Activated T-helper 2 cell treated with anti-CD3 and anti-CD28 coated beads, Interferon-gamma antibody, Interleukin-2, Interleukin-4, amounts not matched to agents 10 μg/mL and 5 μg/mL and 100 μg/mL, durations not matched to agents 14 hours and 24 hours and 36 hours (primary cell): Measurements from ENCODE around the gene RPUSD4. TPM values are rescaled to one million over a fixed set of nuclear protein-coding genes. Genes with fewer than 3 reads are reported as not detected.

Experiments
- DNase-seq: peaks from one replicate; pipeline ENCODE4 v3.0.0; 2021; ENCODE audit warnings: low spot score
- H3K27ac Mint-ChIP-seq: one replicate; pipeline ENCODE4 v1.8.0; 2021; ENCODE audit warnings: mixed read lengths
- H3K27me3 Mint-ChIP-seq: one replicate; pipeline ENCODE4 v1.8.0; 2021; ENCODE audit warnings: low read depth, mixed read lengths
- H3K36me3 Mint-ChIP-seq: one replicate; pipeline ENCODE4 v1.8.0; 2021; ENCODE audit warnings: low read depth, mixed read lengths
- H3K4me1 Mint-ChIP-seq: one replicate; pipeline ENCODE4 v1.8.0; 2021; ENCODE audit warnings: low read depth, mixed read lengths
- H3K4me3 Mint-ChIP-seq: one replicate; pipeline ENCODE4 v1.8.0; 2021; ENCODE audit warnings: low read depth, mild to moderate bottlenecking, moderate library complexity, mixed read lengths
- H3K9me3 Mint-ChIP-seq: one replicate; pipeline ENCODE4 v1.8.0; 2021; ENCODE audit warnings: mixed read lengths
- intact Hi-C: fragments of 100-400 bp; cut with micrococcal nuclease; formaldehyde crosslinking; loops from one replicate; pipeline ENCODE4 v1.15.1; 2023
- total RNA-seq: library from RNA; stranded (reverse); gene quantifications from 2 replicates; pipeline ENCODE4 v1.2.3, GENCODE V29; 2022

The RPUSD4 gene
- total RNA-seq, 1 donor from 2014 or later = 43.9 TPM

DNA sequence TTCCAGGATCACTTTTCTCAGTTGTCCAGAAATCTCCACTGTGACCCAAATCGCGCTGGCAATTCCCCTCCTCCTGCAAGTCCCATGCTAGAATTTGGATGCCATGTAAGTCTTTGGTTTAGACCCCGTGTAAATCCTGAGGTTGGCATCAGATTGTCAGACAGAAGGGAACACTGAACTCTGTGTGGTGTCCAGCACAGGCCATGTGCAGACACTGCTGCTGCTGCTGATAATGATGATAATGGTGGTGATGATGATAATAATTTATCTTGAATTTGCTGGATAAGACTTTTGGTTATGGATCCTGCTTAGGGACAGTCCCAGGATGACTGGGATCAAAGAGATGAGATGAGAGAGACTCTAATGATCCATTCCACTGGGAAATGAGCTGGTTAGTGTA is 45.0 kb downstream of the RPUSD4 start:
- intact Hi-C loops = no loop called here
- no peaks in the 10 kb centered on the region for H3K36me3 Mint-ChIP-seq
- no peaks in the 10 kb centered on the region for H3K9me3 Mint-ChIP-seq

DNA sequence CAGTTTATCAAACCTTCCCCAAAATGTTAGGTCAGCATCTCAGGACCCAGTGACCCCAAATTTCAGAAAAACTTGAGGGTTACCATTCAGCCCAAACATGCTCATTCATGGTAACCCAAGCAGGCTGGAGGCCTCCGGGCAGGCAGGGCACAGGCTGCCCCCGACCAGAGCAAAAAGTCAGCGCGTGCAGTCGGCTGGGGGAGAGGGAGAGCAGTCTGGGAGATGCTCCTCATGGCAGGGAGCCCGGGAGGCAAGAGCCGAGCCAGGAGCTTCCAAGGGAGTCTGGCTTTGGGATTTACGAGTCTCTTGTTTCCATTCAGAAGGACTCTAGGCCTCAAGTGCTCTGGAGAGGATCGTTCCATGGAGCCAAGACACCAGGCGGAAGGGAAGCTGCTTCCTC is 45.7 kb downstream of the RPUSD4 start:
- Mint-ChIP-seq H3K36me3 (no peaks in the 10 kb centered on the region), H3K4me3 (no peak overlapping the region), H3K4me1 (no peaks in the 10 kb centered on the region)

More for the DNA sequence above, 45.0 kb downstream of the RPUSD4 start:
- no peak for DNase-seq
- H3K4me3 Mint-ChIP-seq = no peak overlapping the region
- no peaks in the 10 kb centered on the region for H3K27me3 Mint-ChIP-seq
- no peaks in the 10 kb centered on the region for H3K4me1 Mint-ChIP-seq
- H3K27ac Mint-ChIP-seq = no peak overlapping the region

DNA sequence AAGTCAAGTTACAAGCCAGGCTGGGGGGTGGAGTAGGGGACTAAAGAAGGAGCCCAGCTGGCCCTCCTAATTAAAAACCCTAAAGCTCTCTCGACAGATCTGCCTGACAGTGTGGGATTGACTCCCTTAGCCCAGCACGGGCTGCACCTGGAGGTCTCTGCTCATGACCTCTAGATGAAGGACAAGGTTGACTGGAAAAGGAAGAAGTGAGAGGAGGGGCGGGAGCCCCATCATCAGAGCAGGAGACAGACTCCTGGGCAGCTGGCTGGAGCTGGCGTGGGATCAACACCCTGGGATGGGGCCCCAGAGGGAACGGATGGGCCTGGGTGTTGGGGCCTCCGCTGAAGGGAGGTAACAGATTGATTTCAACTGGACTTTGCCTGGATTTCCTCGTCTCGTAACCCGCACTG is 46.1 kb downstream of the RPUSD4 start:
- intact Hi-C loops = no loop called here
- Mint-ChIP-seq H3K4me3 (no peak overlapping the region), H3K36me3 (no peaks in the 10 kb centered on the region), H3K27me3 (no peaks in the 10 kb centered on the region), H3K27ac (no peak overlapping the region), H3K9me3 (no peaks in the 10 kb centered on the region), H3K4me1 (no peaks in the 10 kb centered on the region)
- DNase-seq = no peak

More for the DNA sequence above, 45.7 kb downstream of the RPUSD4 start:
- no peak overlapping the region for H3K27ac Mint-ChIP-seq
- intact Hi-C loops = no loop called here
- H3K9me3 Mint-ChIP-seq = no peaks in the 10 kb centered on the region
- H3K27me3 Mint-ChIP-seq = no peaks in the 10 kb centered on the region
- DNase-seq = no peak

DNA sequence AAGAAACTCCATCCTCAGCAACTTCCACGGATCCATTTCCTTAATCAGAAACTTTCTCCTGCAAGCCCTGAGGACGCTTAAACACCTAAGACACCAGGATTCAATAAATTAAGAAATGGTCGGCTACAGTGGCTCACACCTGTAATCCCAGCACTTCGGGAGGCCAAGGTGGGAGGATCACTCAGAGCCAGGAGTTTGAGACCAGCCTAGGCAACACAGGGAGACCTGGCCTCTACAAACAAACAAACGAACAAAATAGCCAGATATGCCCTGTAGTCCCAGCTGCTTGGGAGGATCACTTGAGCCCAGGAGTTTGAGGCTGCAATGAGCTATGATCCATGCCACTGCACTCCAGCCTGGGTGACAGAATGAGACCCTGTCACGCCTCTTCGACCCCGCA is 46.7 kb downstream of the RPUSD4 start:
- DNase-seq = no peak
- Mint-ChIP-seq H3K4me1 (no peaks in the 10 kb centered on the region), H3K9me3 (no peaks in the 10 kb centered on the region), H3K27ac (no peak overlapping the region), H3K27me3 (no peaks in the 10 kb centered on the region), H3K4me3 (no peak overlapping the region), H3K36me3 (no peaks in the 10 kb centered on the region)
- intact Hi-C loops = no loop called here

DNA sequence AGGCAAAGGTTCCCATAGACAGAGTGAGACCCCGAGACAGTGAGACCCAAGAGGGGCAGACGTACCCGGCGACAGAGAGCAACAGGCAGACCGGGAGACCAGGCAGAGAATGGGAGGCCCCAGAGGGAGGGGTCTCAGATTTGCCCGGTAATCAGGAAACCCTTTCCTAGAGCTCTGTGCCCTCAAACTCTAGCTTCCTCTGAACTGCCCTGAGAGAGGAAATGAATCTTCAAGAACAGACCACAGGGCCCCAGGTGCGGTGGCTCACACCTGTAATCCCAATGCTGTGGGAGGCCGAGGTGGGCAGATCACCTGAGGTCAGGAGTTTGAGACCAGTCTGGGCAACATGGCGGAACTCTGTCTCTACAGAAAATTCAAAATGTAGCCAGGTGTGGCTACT is 47.7 kb downstream of the RPUSD4 start:
- Mint-ChIP-seq H3K27me3 (no peaks in the 10 kb centered on the region), H3K4me1 (no peaks in the 10 kb centered on the region), H3K4me3 (no peak overlapping the region), H3K27ac (no peak overlapping the region), H3K36me3 (no peaks in the 10 kb centered on the region), H3K9me3 (no peaks in the 10 kb centered on the region)
- intact Hi-C loops = no loop called here
- no peak for DNase-seq

DNA sequence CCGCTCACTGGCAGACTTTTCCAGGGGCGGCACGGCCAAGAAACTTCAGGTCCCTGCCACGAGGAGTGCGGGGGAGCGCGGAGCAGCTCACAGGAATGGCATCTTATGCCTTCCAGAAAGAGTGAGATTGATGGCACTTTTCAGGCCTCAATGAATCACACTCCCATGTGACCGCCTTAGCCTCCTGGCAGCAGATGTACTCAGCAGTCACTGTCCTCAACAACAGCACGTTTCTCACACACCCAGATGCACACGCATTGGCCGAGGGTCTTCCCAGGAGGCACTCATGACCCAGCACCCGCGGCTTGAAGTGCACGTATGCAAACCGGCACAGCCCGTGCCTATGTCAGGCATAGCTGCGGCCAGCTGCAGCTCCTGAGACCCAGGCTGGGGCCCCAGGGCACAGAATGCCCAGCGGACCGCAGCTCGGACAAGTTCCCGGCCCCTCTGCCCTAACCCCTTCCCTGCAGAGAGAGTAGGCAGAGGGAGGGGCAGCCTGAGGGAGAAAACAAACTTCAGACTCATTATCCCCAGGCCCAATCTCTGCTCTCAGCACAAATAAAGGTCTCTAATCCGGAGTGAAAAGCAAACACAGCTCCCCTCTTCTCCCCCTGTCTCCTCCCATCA is 48.3 kb downstream of the RPUSD4 start:
- no peaks in the 10 kb centered on the region for H3K27me3 Mint-ChIP-seq
- intact Hi-C loops = no loop called here
- no peaks in the 10 kb centered on the region for H3K36me3 Mint-ChIP-seq
- H3K4me3 Mint-ChIP-seq = no peak overlapping the region
- no peak for DNase-seq
- no peaks in the 10 kb centered on the region for H3K4me1 Mint-ChIP-seq
- H3K27ac Mint-ChIP-seq = no peak overlapping the region
- no peaks in the 10 kb centered on the region for H3K9me3 Mint-ChIP-seq

DNA sequence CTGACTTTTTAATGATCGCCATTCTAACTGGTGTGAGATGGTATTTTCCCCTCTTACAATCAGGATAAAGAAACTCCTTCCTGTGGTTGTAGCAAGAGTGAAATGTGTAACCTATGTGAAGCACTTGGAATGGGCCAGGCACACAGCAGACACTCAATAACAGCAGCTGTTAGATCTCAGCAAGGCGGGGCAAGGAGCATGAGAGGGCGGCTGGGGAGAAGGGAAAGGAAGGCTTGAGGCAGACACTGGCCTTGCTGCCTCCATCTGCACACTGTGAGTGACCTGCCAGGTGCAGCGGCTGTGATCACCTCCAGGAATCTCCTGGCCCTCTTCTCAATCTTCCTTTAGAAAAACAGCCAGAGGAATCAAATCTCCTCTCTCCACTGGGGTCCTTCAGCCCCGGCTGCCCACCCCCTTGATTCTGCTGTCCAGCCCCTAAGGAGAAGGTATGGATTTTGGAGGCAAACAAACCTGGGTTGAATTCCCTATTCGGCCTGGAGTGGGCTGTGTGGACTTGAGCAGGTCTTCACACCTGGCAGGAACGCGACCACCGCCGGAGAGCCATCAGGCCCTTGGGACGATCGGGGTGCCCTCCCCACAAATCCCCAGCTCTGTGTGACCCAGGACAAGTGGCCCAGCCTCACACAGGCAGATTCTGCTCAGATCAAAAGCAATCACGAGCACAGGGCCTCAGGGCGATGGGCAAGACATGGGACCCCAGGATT is 49.0 kb downstream of the RPUSD4 start:
- H3K36me3 Mint-ChIP-seq = no peaks in the 10 kb centered on the region
- H3K9me3 Mint-ChIP-seq = no peaks in the 10 kb centered on the region
- no peaks in the 10 kb centered on the region for H3K4me1 Mint-ChIP-seq
- intact Hi-C loops = no loop called here
- H3K27ac Mint-ChIP-seq = no peak overlapping the region
- H3K27me3 Mint-ChIP-seq = no peaks in the 10 kb centered on the region
- no peak overlapping the region for H3K4me3 Mint-ChIP-seq
- no peak for DNase-seq

DNA sequence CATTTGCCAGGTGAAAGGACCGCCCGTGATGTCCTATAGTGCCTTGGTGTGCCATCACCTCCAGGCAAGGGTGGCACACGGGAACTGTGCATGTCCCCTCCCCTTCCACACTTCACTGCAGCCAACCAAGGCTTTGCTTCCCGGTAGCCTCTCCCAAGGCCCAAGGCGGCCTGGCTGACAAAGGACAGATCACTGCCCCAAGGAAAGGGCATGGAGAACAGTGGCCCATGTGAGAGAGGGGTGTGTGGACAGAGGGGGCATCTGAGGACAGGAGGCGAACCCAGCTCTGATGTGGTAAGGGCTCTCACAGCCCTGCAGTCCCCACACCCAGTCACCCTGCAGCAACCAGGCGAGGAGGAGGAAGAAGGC is 50.4 kb downstream of the RPUSD4 start:
- no peak overlapping the region for H3K4me3 Mint-ChIP-seq
- H3K27ac Mint-ChIP-seq = no peak overlapping the region
- no peaks in the 10 kb centered on the region for H3K9me3 Mint-ChIP-seq
- H3K4me1 Mint-ChIP-seq = no peaks in the 10 kb centered on the region
- H3K27me3 Mint-ChIP-seq = no peaks in the 10 kb centered on the region
- DNase-seq = no peak
- H3K36me3 Mint-ChIP-seq = no peaks in the 10 kb centered on the region
- intact Hi-C loops = no loop called here

DNA sequence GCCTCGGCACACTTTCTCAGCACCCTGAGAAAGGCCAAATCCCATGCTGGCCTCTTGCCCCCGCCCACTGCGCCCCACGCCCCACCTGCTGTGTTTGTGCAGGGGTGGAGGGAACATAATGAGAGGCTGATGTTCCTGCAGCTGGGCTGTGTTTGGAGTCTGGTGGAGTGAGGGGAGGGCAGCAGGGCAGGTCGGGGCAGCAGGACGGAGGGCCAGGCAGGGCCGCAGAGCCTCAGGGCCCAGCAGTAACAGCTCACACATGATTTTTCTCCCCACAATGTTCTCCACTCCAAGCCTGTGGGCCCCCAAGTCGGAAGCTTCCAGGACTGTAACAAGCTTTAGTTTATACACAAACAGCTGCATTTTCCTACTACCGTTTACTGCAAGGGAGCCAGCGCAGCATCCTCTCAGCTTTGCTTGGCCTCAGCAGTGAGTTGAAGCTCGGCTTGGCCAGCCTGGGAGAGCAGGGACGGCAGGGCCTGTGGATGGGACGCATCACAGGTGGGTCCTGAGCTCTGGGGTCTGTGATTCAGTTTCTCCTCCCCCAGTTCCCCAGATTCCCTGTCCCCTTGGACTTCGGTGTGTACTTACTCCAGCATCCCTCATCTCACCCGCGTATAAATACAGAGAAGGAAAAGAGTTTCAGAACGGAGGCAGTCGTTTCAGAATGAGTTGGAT is 51.0 kb downstream of the RPUSD4 start:
- Mint-ChIP-seq H3K27me3 (no peaks in the 10 kb centered on the region), H3K27ac (no peak overlapping the region), H3K4me3 (no peak overlapping the region), H3K4me1 (no peaks in the 10 kb centered on the region), H3K9me3 (no peaks in the 10 kb centered on the region), H3K36me3 (no peaks in the 10 kb centered on the region)
- intact Hi-C loops = no loop called here
- DNase-seq = no peak

DNA sequence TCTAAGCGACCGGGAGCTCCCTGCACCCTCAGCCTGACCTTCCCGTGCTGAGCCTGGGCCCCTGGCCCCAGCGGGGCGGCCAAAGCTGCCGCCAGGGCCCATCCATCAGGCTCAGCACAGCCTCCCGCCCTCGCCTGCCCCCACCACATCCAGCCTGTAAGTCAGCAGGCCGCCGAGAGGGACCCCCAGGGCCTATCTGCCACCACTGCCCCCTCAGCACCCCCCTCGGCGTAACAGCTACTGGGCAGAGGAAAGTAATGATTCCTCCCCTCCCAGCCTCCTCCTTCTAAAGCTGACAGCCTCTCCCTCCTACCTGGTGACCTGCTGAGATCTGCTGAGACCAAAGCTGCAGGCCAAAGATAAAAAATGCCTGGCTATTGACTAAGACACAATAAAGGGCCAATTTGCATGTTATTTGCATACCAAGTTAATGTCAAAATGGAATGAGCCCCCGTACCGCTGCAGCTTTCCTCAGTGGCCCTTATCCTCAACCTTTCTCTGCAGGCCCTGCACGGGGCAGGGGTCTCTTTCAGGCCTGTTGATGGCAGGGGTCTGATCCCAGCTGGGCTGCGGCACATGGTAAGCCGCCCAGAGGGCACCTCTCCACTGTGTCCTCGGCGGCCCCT is 51.6 kb downstream of the RPUSD4 start:
- no peaks in the 10 kb centered on the region for H3K4me1 Mint-ChIP-seq
- no peak overlapping the region for H3K27ac Mint-ChIP-seq
- H3K27me3 Mint-ChIP-seq = no peaks in the 10 kb centered on the region
- no peaks in the 10 kb centered on the region for H3K9me3 Mint-ChIP-seq
- no peak for DNase-seq
- H3K4me3 Mint-ChIP-seq = no peak overlapping the region
- no peaks in the 10 kb centered on the region for H3K36me3 Mint-ChIP-seq
- intact Hi-C loops = no loop called here

DNA sequence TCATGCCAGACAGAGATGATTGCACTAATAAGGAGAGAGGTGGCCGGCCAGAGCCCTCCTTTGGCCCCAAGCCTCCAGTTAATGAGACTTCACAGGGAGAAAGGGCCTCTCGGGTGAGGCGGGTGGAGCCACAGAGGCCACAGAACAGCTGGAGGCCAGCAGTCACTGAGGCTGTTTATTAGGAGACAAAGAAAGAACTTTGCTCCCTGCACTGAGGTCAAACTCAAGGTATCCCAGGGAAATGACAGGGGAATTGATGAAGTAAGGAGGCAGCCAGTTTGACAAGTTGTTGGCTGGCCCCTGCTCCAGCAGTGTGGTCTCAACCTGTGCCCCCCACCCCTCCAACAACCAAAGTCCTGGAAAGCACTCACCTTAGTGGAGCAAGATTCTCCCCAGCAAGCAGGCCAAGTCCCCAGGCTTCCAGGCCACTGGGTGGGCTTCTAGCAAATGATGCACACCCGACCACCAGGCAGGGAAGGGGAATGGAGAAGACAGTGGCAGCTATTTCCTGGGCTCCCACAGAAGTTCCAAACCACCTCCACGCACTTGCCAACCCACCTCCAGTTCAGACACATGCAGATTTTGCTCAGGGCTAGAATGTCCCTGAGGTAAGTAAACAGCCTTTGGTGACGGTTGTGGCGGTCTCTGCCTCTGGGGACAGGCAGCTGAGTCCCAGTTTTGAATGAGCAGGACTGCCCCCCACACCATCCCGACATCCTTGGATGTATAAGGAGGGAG is 53.2 kb downstream of the RPUSD4 start:
- H3K4me1 Mint-ChIP-seq = no peaks in the 10 kb centered on the region
- no peaks in the 10 kb centered on the region for H3K27me3 Mint-ChIP-seq
- H3K27ac Mint-ChIP-seq = no peak overlapping the region
- no peak for DNase-seq
- intact Hi-C loops = no loop called here
- H3K4me3 Mint-ChIP-seq = no peak overlapping the region
- H3K9me3 Mint-ChIP-seq = no peaks in the 10 kb centered on the region
- H3K36me3 Mint-ChIP-seq = no peaks in the 10 kb centered on the region

DNA sequence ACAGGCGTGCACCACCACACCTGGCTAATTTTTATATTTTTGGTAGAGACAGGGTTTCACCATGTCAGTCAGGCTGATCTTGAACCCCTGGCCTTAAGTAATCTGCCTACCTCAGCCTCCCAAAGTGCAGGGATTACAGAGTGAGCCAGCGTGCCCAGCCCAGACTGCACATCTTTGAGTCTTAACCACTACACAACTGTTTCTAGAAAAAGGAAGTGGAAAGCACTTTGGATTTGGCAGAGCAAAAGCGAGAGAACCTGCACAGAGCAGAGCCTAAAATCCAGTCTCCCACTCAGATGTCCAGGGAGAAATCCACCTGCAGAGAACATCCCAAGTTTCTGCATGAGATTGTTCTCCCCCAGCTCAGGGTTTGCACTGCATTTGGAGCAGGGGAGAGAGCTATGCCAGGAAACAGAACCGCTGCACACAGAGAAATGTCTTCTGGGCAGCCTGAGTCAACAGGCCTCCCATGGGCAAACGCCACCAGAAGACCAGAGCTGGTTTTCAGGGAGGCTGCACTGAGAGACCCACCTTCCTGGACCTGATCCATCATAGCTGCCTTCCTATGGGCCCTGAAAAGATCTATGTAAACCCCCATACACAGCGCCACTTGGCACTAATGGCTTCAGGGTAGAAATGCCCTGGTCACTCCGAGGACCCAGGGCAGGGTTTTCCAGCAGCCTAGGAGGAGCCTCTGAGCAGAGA is 54.0 kb downstream of the RPUSD4 start:
- intact Hi-C loops = no loop called here
- DNase-seq = no peak
- Mint-ChIP-seq H3K36me3 (no peaks in the 10 kb centered on the region), H3K9me3 (no peaks in the 10 kb centered on the region), H3K4me1 (no peaks in the 10 kb centered on the region), H3K27me3 (no peaks in the 10 kb centered on the region), H3K4me3 (no peak overlapping the region), H3K27ac (no peak overlapping the region)
